Fibroblast of the aortic adventitia (primary cell): Measurements from ENCODE around the gene GLI1. TPM values are rescaled to one million over a fixed set of nuclear protein-coding genes. Genes with fewer than 3 reads are reported as not detected.
"Not testable (repeated sequence)": the region's sequence is repeated elsewhere in the genome, so short reads cannot be mapped to it uniquely, and the experiment has no call there.

Source experiments
- DNase-seq: peaks from one replicate; pipeline ENCODE4 v3.0.0-alpha.2; 2010; ENCODE audit warnings: low read depth
- H3K4me3 ChIP-seq: 2 replicates; pipeline ENCODE4 v1.5.1; 2011; ENCODE audit warnings: low read depth, mild to moderate bottlenecking, control low read depth, low read length, moderate library complexity
- total RNA-seq: library from RNA; depleted of rRNA; stranded (reverse); fragments of >200 nt; gene quantifications from 2 replicates; pipeline ENCODE4 v1.2.3, GENCODE V29; 2012; ENCODE audit warnings: low replicate concordance
- TF ChIP-seq, protein P1 (sequence below): IDR thresholded peaks from 2 replicates; pipeline ENCODE4 v1.5.1; 2011; ENCODE audit warnings: mild to moderate bottlenecking, low read length, control low read depth, inconsistent platforms; ENCODE audit not compliant: insufficient read depth

The GLI1 gene
- total RNA-seq, 1 donor = 1.1 TPM

GRCh38 chr12:57497223-57498131, 37.9 kb downstream of the GLI1 start:
- no peak for DNase-seq
- TF ChIP-seq, protein P1, sequence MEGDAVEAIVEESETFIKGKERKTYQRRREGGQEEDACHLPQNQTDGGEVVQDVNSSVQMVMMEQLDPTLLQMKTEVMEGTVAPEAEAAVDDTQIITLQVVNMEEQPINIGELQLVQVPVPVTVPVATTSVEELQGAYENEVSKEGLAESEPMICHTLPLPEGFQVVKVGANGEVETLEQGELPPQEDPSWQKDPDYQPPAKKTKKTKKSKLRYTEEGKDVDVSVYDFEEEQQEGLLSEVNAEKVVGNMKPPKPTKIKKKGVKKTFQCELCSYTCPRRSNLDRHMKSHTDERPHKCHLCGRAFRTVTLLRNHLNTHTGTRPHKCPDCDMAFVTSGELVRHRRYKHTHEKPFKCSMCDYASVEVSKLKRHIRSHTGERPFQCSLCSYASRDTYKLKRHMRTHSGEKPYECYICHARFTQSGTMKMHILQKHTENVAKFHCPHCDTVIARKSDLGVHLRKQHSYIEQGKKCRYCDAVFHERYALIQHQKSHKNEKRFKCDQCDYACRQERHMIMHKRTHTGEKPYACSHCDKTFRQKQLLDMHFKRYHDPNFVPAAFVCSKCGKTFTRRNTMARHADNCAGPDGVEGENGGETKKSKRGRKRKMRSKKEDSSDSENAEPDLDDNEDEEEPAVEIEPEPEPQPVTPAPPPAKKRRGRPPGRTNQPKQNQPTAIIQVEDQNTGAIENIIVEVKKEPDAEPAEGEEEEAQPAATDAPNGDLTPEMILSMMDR = no peak
- no peak overlapping the region for H3K4me3 ChIP-seq

DNA sequence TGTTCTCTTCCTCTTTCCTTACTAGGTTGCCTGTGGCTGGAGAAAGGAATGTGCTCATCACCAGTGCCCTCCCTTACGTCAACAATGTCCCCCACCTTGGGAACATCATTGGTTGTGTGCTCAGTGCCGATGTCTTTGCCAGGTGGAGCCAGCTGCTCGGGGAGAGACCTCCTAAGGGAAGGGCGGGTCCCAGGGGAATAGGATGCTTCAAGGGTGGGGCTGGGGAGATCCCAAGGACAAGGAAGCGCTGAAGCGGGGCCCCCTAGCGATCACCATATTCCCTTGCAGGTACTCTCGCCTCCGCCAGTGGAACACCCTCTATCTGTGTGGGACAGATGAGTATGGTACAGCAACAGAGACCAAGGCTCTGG, 38.5 kb downstream of the GLI1 start:
- no peak for DNase-seq
- H3K4me3 ChIP-seq = no peak overlapping the region
- TF ChIP-seq, protein P1 = no peak

- no peak for DNase-seq
- H3K4me3 ChIP-seq = no peak overlapping the region
- TF ChIP-seq, protein P1 = no peak
Observed at GRCh38 chr12:57498571-57498970, 39.0 kb downstream of the GLI1 start.

DNA sequence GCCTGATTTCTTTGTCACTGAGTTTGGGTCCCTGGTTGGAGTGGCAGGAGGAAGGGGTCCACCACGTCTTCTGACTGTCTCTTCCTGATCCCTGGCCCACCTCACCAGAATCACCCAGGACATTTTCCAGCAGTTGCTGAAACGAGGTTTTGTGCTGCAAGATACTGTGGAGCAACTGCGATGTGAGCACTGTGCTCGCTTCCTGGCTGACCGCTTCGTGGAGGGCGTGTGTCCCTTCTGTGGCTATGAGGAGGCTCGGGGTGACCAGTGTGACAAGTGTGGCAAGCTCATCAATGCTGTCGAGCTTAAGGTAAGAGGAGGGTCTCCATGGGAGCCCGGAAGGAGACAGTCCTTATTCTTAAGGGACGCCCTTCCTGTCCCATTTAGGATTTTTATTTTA, 40.6 kb downstream of the GLI1 start:
- no peak for DNase-seq
- TF ChIP-seq, protein P1 = no peak
- no peak overlapping the region for H3K4me3 ChIP-seq

- not testable (repeated sequence) for H3K4me3 ChIP-seq, DNase-seq
Observed at GRCh38 chr12:57502311-57502969, 42.9 kb downstream of the GLI1 start.

DNA sequence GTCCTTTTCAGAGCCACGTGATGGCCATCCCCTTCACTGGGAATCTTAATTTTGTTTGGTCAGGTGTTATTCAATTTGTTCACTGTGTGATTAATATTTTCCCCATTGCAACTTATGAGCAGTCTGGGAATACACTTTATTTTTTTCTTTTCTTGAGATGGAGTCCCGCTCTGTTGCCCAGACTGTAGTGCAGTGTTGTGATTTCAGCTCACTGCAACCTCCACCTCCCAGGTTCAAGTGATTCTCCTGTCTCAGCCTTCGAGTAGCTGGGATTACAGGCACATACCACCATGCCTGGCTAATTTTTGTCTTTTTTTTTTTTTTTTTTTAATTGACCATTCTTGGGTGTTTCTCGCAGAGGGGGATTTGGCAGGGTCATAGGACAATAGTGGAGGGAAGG, 47.0 kb downstream of the GLI1 start:
- H3K4me3 ChIP-seq, DNase-seq: not testable (repeated sequence)

GRCh38 chr12:57507796-57508195, 48.2 kb downstream of the GLI1 start:
- H3K4me3 ChIP-seq, DNase-seq: not testable (repeated sequence)

- DNase-seq = no peak
- TF ChIP-seq, protein P1 = no peak
Observed at GRCh38 chr12:57511161-57511560, 51.6 kb downstream of the GLI1 start.

More at GRCh38 chr12:57511161-57511560, 51.6 kb downstream of the GLI1 start:
- H3K4me3 ChIP-seq = no peak overlapping the region
